Right forelimb (tissue), 1 donor: ENCODE results near the gene SCARF2.

Experiments used
- DNase-seq: peaks from one replicate; pipeline ENCODE4 v3.0.0-alpha.2; 2018

SCARF2 gene

GRCh38 chr22:20408891-20409290 lies 28.7 kb downstream of the SCARF2 start:
- DNase-seq = peak; percentile 12

GRCh38 chr22:20407829-20408228 lies 29.8 kb downstream of the SCARF2 start:
- DNase-seq = peak; percentile 16

GRCh38 chr22:20406686-20407408 lies 30.8 kb downstream of the SCARF2 start:
- peak; percentile 28 for DNase-seq

DNA sequence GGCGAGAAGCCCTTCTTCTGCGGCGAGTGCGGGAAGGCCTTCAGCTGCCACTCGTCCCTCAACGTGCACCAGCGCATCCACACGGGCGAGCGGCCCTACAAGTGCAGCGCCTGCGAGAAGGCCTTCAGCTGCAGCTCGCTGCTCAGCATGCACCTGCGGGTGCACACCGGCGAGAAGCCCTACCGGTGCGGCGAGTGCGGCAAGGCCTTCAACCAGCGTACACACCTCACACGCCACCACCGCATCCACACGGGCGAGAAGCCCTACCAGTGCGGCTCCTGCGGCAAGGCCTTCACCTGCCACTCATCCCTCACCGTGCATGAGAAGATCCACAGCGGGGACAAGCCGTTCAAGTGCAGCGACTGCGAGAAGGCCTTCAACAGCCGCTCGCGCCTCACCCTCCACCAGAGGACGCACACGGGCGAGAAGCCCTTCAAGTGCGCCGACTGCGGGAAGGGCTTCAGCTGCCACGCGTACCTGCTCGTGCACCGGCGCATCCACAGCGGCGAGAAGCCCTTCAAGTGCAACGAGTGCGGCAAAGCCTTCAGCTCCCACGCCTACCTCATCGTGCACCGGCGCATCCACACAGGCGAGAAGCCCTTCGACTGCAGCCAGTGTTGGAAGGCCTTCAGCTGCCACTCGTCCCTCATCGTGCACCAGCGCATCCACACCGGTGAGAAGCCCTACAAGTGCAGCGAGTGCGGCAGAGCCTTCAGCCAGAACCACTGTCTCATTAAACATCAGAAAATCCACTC lies 31.5 kb downstream of the SCARF2 start:
- DNase-seq = peak; percentile 11

GRCh38 chr22:20405291-20405930 lies 32.2 kb downstream of the SCARF2 start:
- DNase-seq = peak; percentile 19

GRCh38 chr22:20404881-20405280 lies 32.7 kb downstream of the SCARF2 start:
- peak; percentile 11 for DNase-seq

- peak; percentile 16 for DNase-seq
These were observed 33.9 kb downstream of the SCARF2 start for GRCh38 chr22:20403779-20404140.

DNA sequence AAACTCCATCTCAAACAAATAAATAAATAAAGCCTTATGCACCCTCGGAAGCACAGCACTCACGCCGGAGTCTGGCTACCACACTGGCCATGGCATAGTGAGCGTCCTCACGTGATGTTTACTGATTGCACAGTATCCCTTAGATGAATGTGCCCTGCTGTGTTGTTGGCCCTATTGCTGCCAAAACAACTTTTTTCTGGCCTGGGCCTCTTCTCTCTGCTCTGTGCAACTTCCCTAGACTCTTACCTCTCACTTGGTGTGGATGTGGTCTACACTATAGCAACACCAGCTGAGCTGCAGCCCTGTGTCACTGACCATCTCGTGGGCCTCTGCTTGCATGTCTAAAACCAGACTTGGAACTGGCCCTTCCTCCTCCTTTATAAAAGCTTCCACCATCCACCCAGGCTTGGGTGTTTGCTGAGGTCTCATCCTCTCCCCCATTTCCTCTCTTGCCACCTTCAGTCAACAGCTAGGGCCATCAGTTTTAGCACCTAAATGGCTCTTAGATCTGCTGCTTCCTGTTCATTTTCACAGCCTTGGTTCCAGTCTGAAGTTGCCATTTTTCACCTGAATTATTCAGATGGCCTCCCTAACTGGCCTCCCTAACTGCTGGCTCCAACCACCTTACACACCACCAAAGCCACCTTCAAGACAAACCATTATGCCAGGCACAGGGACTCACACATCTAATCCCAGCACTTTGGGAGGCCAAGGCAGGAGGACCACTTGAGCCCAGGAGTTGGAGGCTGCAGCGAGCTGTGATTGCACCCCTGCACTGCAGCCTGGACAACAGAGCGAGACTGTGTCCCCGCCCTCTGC lies 34.5 kb downstream of the SCARF2 start:
- DNase-seq = peak; percentile 17

GRCh38 chr22:20401376-20402014 lies 36.1 kb downstream of the SCARF2 start:
- no peak for DNase-seq

DNA sequence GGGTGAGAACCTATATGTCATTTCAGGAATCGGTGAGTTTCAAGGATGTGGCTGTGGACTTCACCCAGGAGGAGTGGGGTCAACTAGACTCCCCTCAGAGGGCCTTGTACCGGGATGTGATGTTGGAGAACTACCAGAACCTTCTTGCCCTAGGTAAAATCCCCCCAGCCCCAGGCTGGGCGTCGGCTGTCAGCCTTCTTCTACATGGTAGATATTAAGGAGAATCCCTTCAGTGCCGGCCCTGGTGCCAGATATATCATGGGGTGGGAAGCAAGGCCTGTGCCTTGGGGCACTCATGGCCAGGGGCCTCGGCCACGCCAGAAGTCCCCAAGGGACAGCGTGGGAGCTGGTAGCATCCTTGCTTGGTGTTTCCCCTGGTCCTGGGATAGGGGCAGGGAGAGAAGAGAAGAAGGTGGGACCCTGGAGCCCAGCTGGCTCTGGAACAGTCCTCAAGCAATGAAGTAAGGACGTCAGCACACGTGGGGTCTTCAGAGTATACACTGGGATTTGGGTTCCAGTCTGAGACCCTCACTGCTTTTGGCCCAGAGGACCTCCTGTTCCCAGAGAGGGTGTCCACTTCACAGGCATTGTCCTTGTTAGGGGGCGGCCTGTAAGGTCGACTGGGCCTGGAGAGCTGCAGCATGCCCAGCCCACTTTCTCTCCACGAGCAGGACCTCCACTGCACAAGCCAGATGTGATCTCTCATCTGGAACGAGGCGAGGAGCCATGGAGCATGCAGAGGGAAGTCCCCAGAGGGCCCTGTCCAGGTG lies 36.8 kb downstream of the SCARF2 start:
- no peak for DNase-seq

DNA sequence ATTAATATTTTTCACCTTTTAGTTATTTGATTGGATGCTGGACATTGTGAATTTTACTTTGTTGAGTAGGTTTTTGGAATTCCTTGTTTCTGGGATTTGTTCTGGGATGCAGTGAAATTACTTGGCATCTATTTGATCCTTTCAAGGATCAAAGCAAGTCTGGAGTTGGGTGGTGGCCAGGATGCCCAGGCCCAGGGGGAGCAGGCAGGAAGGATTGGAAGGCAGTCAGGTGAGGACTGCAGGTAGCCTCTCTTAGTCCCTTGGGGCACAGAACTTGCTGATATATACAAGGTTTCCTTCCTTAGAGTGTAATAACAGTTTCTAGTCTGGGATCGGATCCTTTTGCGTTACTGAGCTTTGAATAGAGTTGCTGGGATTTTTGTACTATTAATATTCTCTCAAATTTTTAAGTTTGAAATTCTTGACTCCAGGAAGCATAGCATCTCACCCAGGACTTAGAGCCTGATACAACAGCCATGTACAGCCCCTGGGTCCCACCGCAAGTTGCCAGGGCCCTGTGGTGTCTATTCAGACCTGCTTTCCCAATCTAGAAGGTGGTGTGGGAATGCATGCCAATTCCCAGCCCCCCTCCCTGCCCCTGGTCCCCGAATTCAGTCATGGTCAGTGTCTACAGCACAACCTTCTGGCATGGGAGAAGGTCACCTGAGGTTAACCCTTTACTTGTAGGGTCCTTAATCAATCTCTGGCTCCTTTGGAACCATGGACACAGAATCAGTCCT lies 37.6 kb downstream of the SCARF2 start:
- DNase-seq = no peak

GRCh38 chr22:20398420-20398819 lies 39.2 kb downstream of the SCARF2 start:
- DNase-seq = no peak

GRCh38 chr22:20397498-20397897 lies 40.1 kb downstream of the SCARF2 start:
- DNase-seq = no peak

DNA sequence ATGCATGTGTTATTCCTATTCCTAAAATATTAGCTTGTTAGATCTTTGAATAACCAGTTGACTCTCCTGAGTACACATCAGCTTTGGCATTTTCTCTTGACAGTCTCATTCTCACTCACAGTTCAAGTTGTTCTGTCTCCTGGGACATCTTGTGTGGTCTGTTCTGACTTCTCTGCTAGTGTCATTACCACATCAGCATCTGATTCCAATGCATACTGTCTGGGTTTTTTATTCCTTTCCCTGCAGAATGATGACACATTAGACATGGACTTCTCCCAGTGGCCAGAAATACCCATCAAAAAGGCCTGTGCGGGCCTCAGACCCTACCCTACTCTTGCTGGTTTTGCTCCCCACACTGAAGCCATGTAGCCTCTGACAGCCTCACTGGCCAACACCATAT lies 41.0 kb downstream of the SCARF2 start:
- no peak for DNase-seq

DNA sequence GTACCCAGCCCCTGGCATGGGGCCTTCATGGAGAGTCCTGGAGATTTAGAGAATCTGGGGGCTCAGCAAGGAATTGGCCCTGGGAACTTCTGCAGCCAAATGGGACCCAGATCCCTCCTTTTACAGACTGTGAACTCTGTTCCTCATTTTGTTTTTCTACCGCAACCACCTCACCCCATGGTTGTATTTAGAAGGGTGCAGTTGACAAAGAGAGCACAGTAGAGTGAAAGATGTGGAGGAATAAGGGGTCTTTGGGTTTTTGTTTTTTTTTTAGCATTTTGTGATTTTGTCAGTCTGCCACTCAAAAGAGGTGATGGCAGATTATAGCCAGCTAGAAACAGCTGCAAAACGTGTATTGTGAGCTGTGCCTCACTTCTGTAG lies 41.7 kb downstream of the SCARF2 start:
- DNase-seq = no peak

- no peak for DNase-seq
These were observed 42.3 kb downstream of the SCARF2 start for GRCh38 chr22:20395181-20395906.

DNA sequence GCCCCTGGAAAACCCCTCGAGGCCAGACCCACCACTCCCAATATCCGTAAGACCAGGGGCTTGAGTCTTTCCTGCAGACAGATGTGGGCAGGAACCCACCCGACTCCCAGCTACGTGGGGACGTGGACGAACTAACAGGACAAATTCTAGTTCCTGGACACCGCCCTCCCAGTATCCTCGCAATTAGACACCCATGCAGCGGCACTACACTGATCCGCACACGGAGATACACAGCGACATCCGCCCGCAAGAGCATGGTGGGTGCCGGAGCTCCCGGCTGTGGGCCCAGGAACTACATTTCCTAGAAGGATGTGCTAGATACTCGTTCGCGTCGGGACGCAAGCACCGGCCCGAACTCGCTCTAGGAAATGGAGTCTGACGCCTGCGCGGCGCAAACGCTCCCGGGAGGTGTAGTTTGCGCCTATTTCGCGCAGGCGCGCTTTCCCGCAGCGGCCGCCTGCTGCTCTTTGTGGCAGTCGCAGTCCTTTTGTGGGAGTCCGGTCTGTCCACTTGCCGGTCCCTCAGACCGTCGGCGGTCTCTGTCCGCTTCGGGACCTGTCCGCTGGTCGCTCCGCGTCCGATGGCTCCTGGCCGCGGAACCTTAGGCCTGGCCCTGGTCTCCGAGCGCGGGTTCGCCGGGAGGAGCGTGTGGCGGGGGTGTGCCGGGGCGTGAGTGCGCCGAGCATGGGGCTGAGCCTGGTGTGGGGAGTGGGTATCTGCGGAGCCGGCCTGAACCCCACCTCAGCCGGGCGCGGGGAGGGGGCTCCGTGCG lies 43.7 kb downstream of the SCARF2 start, which contains the start of gene ZNF74:
Gene ZNF74 (plus strand): TSS at position 447 of the 772 bp plus-strand sequence. CDS start 478 bp downstream, outside the sequence.
- DNase-seq = peak; percentile 91

DNA sequence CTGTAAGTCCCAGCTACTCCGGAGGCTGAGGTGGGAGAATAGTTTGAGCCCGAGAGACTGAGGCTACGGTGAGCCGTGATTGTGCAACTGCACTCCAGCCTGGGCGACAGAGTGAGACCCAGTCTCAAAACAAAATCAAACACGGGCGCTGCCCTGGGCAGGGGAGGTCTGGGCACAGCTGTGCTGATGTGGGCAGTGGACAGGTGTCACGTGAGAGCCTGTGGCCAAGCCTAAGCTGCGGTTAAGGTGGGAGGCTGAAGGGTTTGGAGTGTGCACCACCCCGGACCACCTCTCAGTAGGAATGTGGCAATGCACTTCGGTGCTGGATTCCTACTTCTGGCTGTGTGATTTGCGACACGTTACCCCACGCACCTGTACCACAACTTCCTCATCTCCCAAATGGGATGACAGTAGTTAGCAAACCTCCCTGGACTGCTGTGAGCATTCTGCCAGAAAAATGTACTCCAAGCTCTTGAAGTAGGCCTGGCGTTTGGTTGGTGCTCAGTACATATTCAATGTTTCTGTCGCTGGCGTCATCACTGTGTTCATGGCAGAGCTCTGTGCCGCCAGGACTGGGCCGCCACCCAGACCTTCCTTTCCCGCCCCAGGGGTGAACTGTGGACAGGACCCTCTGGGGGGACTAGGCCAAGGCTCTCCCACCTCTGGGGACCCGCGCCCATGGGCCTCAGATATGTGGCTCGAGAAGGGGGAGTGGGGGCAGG lies 44.5 kb downstream of the SCARF2 start:
- DNase-seq = no peak
